ENCODE results near the gene PIGZ.

PIGZ gene, protein sequence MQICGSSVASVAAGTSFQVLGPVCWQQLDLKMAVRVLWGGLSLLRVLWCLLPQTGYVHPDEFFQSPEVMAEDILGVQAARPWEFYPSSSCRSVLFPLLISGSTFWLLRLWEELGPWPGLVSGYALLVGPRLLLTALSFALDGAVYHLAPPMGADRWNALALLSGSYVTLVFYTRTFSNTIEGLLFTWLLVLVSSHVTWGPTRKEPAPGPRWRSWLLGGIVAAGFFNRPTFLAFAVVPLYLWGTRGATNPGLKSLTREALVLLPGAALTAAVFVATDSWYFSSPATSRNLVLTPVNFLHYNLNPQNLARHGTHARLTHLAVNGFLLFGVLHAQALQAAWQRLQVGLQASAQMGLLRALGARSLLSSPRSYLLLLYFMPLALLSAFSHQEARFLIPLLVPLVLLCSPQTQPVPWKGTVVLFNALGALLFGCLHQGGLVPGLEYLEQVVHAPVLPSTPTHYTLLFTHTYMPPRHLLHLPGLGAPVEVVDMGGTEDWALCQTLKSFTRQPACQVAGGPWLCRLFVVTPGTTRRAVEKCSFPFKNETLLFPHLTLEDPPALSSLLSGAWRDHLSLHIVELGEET

DNA sequence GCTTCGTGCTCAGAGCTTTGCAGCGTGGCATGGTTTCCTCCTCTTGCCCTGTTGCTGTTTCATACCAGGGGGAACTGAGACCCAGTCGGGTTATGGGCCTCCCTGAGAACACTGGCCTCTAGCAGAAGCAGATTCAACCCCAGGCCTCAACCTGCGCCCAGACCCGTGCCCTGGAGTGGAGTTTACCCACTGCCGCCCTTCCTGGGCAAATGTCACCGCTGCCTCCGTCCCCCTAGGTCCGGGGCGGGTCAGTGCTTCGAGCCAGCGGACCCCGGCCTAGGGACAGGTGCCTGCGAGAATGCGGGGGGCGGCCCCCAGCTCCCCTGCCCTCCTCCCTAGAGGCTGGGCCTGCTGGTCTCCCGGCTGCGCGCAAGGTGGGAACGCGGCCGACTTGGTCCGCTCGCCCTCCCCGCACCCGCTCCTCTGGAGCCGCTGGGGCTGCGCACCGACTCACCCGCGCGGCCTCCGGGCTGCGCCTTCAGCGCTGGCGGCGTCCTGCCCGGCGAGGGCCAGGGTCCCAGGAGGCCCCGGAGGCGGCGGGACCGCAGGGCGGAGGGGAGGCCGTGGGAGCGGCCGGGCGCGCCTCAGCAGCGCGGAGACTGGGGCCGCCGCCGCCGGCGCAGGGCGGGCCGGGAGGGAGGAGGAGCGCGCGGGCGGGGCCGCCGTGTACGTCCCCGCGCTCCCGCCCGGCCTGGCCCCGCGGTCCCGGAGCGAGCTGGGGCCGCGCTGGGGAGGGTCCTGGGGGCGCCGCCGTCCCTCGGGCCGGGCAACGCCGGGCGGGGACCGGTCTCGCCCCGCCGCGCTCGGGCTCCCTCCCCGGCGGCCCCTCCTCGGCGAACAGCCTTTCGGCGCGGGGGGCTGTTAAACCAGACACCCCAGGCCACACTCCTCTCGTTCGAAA is at the start of gene PIGZ:
Gene PIGZ (minus strand): TSS at position 601 of the 901 bp plus-strand sequence. CDS start 16,802 bp downstream, outside the sequence.
- peaks cover 4% of the 10 kb centered on the region for H3K4me1 ChIP-seq (ENCODE audit: control insufficient read depth, insufficient read depth, low read length)
- H3K27me3 ChIP-seq (ENCODE audit: control insufficient read depth, insufficient read depth, low read length) = no peaks in the 10 kb centered on the region
- no peaks in the 10 kb centered on the region for H3K36me3 ChIP-seq (ENCODE audit: control insufficient read depth, insufficient read depth, low read length)
- peak within 1 kb of the TSS; percentile 85 for H3K4me3 ChIP-seq (ENCODE audit: low read length)
- H3K27ac ChIP-seq (ENCODE audit: low read depth, low read length) = no peak within 1 kb of the TSS
- peak within 1 kb of the TSS; percentile 84 for H3K9ac ChIP-seq (ENCODE audit: low read length)

DNA sequence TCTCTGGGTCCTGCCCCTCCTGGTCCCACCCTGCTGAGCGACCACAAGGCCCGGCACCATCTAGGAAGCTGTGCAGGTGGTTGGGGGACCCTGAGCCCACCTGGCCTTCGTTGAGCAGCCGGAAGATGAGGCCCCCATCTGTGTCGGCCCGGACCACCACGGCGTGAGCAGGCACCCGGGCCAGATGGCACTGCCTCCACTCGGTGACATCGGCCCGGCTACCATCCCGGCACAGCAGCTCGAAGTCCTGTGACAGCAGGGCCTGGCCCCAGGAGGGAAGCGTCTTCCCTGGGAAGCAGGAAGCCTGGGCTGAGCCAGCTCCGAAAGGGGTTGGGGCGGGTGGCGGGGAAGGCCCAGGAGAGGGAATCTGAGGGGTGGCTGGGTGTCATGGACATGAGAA is 48.4 kb upstream of the PIGZ start:
- no peak overlapping the region for H3K27ac ChIP-seq (ENCODE audit: low read depth, low read length)

DNA sequence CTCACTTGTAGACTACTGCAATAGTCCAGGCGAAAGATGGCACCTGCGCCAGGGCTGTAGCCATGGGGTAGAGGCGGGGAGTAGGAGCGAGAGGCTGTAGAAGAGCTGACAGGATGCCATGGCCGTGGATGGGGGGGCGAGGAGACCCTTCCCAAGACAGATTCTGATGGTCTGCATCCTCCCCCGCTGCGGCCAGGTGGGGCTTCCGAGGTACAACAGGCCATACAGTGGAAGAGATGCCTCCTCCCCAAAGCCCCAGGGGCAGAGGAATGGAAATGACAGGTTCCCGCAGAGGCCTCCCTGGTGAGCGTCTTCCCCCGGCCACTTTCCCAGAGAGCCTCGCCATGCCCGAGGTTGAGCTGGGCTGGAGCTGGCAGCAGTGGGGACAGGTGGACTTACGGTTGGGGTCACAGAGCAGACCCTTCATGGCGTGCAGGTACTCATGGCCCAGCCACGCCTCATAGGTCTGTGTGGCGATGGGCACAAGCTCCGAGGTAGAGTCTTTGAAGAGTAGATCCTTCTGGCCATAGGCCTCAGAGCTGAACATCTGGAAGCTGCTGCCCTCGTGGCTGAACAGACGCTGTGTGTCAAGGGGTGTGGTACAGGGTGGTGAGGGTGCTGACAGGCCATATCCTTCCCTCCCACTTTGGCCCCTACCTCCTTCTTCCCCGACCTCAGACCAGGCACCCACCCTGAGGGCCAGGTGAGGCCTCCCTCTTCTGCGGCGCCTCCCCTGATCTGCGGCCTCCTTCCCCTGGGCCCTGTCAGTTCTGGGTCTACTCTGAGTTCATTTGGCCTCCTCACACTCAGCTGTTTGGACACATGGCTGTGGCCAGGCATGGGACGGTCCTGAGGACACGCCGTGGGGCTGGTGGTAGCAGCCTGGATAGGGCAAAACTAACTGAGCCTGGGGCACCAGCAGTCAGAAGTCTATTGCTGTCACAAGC is 47.4 kb upstream of the PIGZ start:
- no peaks in the 10 kb centered on the region for H3K4me1 ChIP-seq (ENCODE audit: control insufficient read depth, insufficient read depth, low read length)
- H3K9ac ChIP-seq (ENCODE audit: low read length) = no peak overlapping the region
- H3K27ac ChIP-seq (ENCODE audit: low read depth, low read length) = no peak overlapping the region
- no peaks in the 10 kb centered on the region for H3K27me3 ChIP-seq (ENCODE audit: control insufficient read depth, insufficient read depth, low read length)
- no peak overlapping the region for H3K4me3 ChIP-seq (ENCODE audit: low read length)
- H3K36me3 ChIP-seq (ENCODE audit: control insufficient read depth, insufficient read depth, low read length) = no peaks in the 10 kb centered on the region

More for the DNA sequence above, 48.4 kb upstream of the PIGZ start:
- no peaks in the 10 kb centered on the region for H3K4me1 ChIP-seq (ENCODE audit: control insufficient read depth, insufficient read depth, low read length)
- no peak overlapping the region for H3K4me3 ChIP-seq (ENCODE audit: low read length)
- H3K9ac ChIP-seq (ENCODE audit: low read length) = no peak overlapping the region
- no peaks in the 10 kb centered on the region for H3K36me3 ChIP-seq (ENCODE audit: control insufficient read depth, insufficient read depth, low read length)
- H3K27me3 ChIP-seq (ENCODE audit: control insufficient read depth, insufficient read depth, low read length) = no peaks in the 10 kb centered on the region

DNA sequence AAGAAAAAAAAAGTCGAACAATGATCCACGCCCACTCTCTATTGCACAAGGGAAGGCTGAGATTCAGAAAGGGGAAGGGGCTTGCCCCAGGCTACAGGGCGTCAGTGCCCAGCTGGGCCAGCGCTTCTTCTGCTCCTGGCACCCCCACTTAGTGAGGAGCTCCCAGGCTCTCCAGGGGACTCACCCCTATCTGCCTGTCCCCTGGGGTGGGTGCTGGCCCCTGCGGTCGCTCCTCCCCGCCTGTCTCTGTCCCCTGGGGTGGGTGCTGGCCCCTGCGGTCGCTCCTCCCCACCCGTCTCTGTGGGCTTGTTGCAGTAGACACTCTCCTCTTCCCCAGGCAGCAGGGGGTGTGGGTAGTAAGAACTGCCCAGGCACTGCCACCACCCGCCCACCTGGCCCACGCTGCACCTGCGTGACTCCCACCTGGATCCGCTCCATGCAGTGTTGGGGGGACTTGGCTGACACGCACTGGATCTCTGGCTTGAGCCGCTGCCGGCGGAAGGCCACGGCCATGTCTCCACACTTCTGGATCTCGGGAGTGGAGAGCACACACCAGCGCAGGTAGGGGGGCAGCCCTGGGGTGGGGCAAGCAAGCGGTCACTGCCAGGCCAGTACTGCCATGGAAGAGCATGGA is 46.4 kb upstream of the PIGZ start:
- no peaks in the 10 kb centered on the region for H3K36me3 ChIP-seq (ENCODE audit: control insufficient read depth, insufficient read depth, low read length)
- no peak overlapping the region for H3K4me3 ChIP-seq (ENCODE audit: low read length)
- H3K27ac ChIP-seq (ENCODE audit: low read depth, low read length) = no peak overlapping the region
- H3K9ac ChIP-seq (ENCODE audit: low read length) = no peak overlapping the region
- H3K27me3 ChIP-seq (ENCODE audit: control insufficient read depth, insufficient read depth, low read length) = no peaks in the 10 kb centered on the region
- H3K4me1 ChIP-seq (ENCODE audit: control insufficient read depth, insufficient read depth, low read length) = no peaks in the 10 kb centered on the region

DNA sequence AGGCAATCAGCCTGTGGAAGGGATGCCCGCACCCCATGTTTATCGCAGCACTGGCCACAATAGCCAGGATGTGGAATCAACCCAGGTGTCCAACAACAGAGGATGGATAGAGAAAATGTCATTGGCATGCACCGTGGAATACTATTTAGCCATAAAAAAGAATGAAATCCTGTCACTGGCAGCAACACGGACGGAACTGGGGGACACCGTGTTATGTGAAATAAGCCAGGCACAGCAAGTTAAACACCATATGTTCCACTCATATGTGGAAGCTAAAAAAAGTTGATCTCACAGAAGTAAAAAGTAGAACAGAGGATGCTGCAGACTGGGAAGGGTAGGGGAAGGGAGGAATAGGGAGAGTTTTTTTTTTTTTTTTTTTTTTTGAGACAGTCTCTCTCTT is 45.4 kb upstream of the PIGZ start:
- Histone ChIP-seq H3K9ac (ENCODE audit: low read length) (no peak overlapping the region), H3K27ac (ENCODE audit: low read depth, low read length) (no peak overlapping the region), H3K27me3 (ENCODE audit: control insufficient read depth, insufficient read depth, low read length) (no peaks in the 10 kb centered on the region), H3K4me3 (ENCODE audit: low read length) (no peak overlapping the region), H3K4me1 (ENCODE audit: control insufficient read depth, insufficient read depth, low read length) (no peaks in the 10 kb centered on the region), H3K36me3 (ENCODE audit: control insufficient read depth, insufficient read depth, low read length) (no peaks in the 10 kb centered on the region)

DNA sequence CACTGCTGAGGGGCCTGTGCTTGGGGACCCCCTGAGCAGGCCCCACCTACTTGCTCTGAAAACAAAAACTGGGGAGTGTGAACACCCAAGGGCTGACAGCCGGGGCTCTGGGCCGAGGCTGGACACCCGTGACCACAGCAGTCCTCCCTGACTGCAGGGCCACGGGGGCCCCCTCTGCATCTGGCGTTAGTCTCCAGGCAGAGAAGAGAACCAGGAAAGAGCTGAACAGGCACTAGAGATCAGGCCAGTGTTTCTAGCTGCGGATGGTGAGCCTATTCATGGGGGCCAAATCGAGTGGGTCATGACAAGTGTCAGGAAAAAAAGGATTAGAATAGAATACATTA is 43.9 kb upstream of the PIGZ start:
- no peak overlapping the region for H3K27ac ChIP-seq (ENCODE audit: low read depth, low read length)
- no peak overlapping the region for H3K9ac ChIP-seq (ENCODE audit: low read length)
- no peaks in the 10 kb centered on the region for H3K36me3 ChIP-seq (ENCODE audit: control insufficient read depth, insufficient read depth, low read length)
- H3K4me1 ChIP-seq (ENCODE audit: control insufficient read depth, insufficient read depth, low read length) = no peaks in the 10 kb centered on the region
- H3K4me3 ChIP-seq (ENCODE audit: low read length) = no peak overlapping the region
- no peaks in the 10 kb centered on the region for H3K27me3 ChIP-seq (ENCODE audit: control insufficient read depth, insufficient read depth, low read length)

DNA sequence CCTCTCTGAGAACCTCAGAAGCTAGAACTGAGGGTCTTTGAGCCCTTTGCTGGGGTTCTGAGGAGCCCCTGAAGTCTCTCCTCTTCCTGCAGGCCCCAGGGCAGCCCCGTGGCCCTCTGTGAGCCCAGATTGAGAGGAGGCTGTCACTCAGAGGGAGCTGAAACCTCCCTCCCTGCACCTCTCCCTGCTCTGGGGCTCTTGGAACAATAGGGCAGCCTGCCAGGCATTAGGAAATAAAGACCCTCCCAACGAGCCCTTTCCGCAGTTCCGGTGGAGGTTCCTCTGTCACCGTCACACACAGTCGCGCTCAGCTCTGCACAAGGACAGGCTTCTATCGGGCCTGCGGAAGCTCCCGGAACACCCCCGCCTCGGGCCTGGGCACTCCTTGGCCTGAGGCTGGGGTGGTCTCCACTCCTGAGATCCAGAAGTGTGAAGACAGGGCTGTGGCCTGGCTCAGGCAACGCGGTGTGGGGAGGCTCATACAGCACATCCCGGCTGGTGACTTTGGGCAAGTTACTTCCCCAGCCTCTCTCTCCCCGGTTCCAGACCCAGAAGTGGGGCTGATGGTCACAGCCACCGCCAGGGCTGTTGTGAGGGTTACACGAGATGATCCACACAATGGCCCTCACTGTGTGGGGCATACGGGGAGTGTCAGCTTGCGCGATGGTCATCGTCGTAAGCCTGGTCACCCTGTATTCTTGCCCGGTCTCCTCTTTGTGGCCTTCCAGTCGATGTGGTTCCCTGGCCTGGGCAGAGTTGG is 43.3 kb upstream of the PIGZ start:
- no peak overlapping the region for H3K4me3 ChIP-seq (ENCODE audit: low read length)
- H3K27ac ChIP-seq (ENCODE audit: low read depth, low read length) = no peak overlapping the region
- no peak overlapping the region for H3K9ac ChIP-seq (ENCODE audit: low read length)

DNA sequence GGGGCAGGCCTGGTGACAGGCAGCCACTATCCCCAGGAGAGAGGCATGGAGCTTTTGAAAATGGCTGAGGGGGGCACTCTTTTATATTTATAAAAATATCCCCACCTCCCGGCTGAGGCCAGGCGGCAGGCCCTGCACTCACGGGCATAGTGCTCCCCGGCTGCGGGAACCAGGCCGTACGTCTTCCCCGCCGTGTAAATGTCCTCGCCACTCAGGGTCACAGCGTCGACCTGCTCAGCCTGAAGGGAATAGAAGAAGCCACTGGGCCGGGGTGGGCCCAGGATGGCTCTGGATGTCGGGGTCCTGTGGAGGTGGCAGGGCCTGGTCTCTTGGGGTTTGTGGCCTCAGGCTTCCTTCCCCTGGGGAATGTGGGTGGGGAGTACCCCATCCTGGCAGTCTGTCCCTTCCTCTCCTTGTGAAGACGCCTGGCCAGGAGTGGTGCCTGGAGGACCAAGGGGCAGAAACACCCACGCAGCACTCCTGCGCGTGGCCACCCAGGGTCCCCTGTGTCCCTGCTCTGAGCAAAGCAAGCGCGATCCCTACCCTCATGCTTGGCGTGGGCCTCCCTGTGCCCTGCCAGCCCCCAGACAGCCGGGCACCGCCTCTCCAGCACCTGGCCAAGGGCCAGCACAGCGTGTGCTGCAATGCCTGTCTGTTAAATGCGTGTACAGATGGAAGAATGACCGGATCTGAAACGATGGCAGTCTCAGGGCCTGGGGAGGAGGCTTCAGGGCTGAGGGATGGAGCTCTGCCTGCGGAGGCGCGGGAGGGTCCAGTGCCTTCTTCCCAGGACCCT is 42.1 kb upstream of the PIGZ start:
- Histone ChIP-seq H3K36me3 (ENCODE audit: control insufficient read depth, insufficient read depth, low read length) (no peaks in the 10 kb centered on the region), H3K4me1 (ENCODE audit: control insufficient read depth, insufficient read depth, low read length) (no peaks in the 10 kb centered on the region), H3K27me3 (ENCODE audit: control insufficient read depth, insufficient read depth, low read length) (no peaks in the 10 kb centered on the region), H3K4me3 (ENCODE audit: low read length) (no peak overlapping the region), H3K9ac (ENCODE audit: low read length) (no peak overlapping the region), H3K27ac (ENCODE audit: low read depth, low read length) (no peak overlapping the region)

More for the DNA sequence above, 43.3 kb upstream of the PIGZ start:
- Histone ChIP-seq H3K27me3 (ENCODE audit: control insufficient read depth, insufficient read depth, low read length) (no peaks in the 10 kb centered on the region), H3K4me1 (ENCODE audit: control insufficient read depth, insufficient read depth, low read length) (no peaks in the 10 kb centered on the region), H3K36me3 (ENCODE audit: control insufficient read depth, insufficient read depth, low read length) (no peaks in the 10 kb centered on the region)

DNA sequence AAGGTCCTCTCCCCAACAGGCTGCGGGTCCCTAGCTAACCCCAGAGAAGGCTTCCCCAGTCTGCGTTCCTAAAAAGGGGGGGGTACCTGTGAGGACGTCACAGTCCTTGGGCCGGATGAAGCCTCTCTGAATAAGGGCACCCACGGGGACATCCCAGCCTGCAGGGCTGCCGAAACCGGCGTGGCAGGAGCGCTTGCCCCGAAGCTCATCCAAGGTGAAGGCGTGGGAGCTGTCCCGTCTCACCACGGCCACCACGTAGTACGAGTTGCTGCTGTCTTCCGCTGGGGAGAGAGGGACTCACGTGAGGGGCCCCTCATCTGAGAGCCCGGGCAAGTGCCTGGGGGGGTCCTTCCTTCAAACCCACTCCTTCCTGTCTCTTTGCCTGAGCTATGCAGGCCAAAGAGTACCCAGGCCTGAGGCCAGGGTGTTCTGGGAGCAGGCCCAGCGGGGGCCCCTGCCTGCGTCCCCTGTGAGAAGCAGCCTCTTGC is 40.9 kb upstream of the PIGZ start:
- Histone ChIP-seq H3K4me1 (ENCODE audit: control insufficient read depth, insufficient read depth, low read length) (no peaks in the 10 kb centered on the region), H3K4me3 (ENCODE audit: low read length) (no peak overlapping the region), H3K9ac (ENCODE audit: low read length) (no peak overlapping the region), H3K27ac (ENCODE audit: low read depth, low read length) (no peak overlapping the region), H3K36me3 (ENCODE audit: control insufficient read depth, insufficient read depth, low read length) (no peaks in the 10 kb centered on the region), H3K27me3 (ENCODE audit: control insufficient read depth, insufficient read depth, low read length) (no peaks in the 10 kb centered on the region)

DNA sequence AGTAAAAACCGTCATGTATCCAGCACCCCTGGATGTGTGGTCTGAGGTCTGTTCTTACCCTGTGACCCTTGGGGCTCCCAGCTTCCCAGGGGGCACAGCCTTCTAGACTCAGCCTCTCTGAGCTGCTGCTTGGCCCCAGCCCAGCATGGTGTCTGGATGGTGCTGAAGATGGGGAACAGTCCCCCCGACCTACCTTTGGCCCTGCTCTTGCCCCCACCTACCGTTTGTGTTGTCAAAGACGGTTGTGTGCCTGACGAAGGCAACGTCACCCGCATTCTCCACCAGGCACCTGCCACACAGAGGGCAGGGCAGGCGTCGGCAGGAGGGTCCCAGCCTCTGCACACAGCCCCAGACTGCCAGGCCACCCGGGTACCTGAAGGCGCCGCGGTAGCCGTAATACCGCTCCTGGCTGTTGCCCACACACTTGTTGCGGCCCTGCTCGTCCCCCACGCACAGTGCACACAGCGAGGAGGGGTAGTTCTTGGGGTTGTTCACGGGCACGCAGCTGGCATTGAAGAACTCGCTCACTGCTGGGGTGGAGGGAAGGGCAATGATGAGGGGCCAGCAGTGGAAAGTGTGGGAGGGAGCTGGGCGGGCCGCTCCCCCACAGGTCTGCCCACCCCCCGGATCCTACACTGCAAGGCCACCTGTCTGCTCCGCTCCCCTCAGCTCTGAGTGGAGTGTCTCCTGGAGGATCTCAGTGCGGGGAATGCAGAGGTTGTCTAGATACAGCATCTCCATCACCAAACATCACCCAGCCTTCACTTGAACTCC is 40.0 kb upstream of the PIGZ start:
- Histone ChIP-seq H3K27me3 (ENCODE audit: control insufficient read depth, insufficient read depth, low read length) (no peaks in the 10 kb centered on the region), H3K36me3 (ENCODE audit: control insufficient read depth, insufficient read depth, low read length) (no peaks in the 10 kb centered on the region), H3K9ac (ENCODE audit: low read length) (no peak overlapping the region), H3K4me3 (ENCODE audit: low read length) (no peak overlapping the region), H3K4me1 (ENCODE audit: control insufficient read depth, insufficient read depth, low read length) (no peaks in the 10 kb centered on the region), H3K27ac (ENCODE audit: low read depth, low read length) (no peak overlapping the region)

All from rectal smooth muscle tissue (tissue), 1 donor.